ENCODE results near the gene ZNF611. TPM values are rescaled to one million over a fixed set of nuclear protein-coding genes. Genes with fewer than 3 reads are reported as not detected.
"Not testable (repeated sequence)": the region's sequence is repeated elsewhere in the genome, so short reads cannot be mapped to it uniquely, and the experiment has no call there.

The ZNF611 gene
- polyA plus RNA-seq, 4 donors: 2.2 to 16.0 (median 3.9) TPM

DNA sequence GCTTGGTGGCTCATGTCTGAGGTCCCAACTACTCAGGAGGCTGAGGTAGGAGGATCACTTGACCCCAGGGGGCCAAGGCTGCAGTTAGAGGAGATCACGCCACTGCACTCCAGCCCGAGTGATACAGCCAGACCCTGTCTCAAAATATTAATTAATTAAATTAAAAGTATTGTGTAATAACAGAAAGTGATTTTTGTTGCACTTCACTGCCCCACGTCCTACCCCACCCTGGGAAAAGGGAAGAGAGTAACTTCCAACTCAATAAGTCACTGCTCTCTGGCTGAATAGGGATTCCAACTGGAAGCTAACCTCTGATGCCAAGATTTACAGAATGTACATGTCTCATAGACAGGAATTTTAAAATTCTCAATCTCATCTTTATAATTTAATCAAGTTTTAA is 47.2 kb downstream of the ZNF611 start:
- Histone ChIP-seq H3K27me3 (ENCODE audit: control insufficient read depth in 3 of 3, insufficient read depth in 3 of 3, low read length in 3 of 3) (no peaks in the 10 kb centered on the region), H3K4me1 (ENCODE audit: control insufficient read depth in 3 of 3, insufficient read depth in 2 of 3, low read depth in 1 of 3, low read length in 2 of 3) (peaks cover 0 to 9% (median 0%) of the 10 kb centered on the region in 3 donors), H3K9me3 (ENCODE audit: control insufficient read depth in 2 of 2, insufficient read depth in 1 of 2, low read depth in 1 of 2, low read length in 1 of 2) (no peaks in the 10 kb centered on the region), H3K4me3 (ENCODE audit: low read depth in 1 of 3, low read length in 3 of 3) (no peak overlapping the region), H3K36me3 (ENCODE audit: control insufficient read depth in 3 of 3, insufficient read depth in 2 of 3, low read depth in 1 of 3, low read length in 3 of 3) (peaks cover 0 to 9% (median 0%) of the 10 kb centered on the region in 3 donors), H3K27ac (ENCODE audit: low read depth in 1 of 3, low read length in 2 of 3) (no peak overlapping the region)
- FAIRE-seq (no peak), DNase-seq (no peak)
- WGBS, 3 donors: 89 to 96% (median 90%) methylated on average over 3 of the region's 3 CpGs

DNA sequence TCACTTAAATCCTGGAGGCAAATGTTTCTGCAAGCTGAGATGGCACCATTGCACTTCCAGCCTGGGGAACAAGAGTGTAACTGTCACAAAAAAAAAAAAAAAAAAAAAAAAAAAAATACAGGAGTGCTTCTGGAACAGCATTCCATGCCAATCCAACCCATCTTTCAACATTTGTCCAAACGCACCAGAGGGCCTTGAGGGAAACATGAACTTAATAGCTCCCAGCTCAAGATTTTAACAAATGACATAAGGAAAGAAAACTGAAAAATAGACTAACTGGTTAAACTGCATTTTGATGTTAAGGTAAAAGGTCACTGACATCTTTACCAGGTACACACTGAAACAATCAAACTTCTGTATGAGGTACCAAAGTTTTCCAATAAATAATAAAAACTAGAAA is 49.0 kb downstream of the ZNF611 start:
- peaks cover 0 to 12% (median 0%) of the 10 kb centered on the region in 3 donors for H3K36me3 ChIP-seq (ENCODE audit: control insufficient read depth in 3 of 3, insufficient read depth in 2 of 3, low read depth in 1 of 3, low read length in 3 of 3)
- H3K4me3 ChIP-seq (ENCODE audit: low read depth in 1 of 3, low read length in 3 of 3): no peak overlapping the region
- H3K27ac ChIP-seq (ENCODE audit: low read depth in 1 of 3, low read length in 2 of 3): no peak overlapping the region
- WGBS, 3 donors: 74 to 85% (median 81%) methylated on average over 1 of the region's 1 CpG
- FAIRE-seq: no peak
- no peak for DNase-seq
- peaks cover 0 to 14% (median 0%) of the 10 kb centered on the region in 3 donors for H3K4me1 ChIP-seq (ENCODE audit: control insufficient read depth in 3 of 3, insufficient read depth in 2 of 3, low read depth in 1 of 3, low read length in 2 of 3)
- no peaks in the 10 kb centered on the region for H3K27me3 ChIP-seq (ENCODE audit: control insufficient read depth in 3 of 3, insufficient read depth in 3 of 3, low read length in 3 of 3)
- no peaks in the 10 kb centered on the region for H3K9me3 ChIP-seq (ENCODE audit: control insufficient read depth in 2 of 2, insufficient read depth in 1 of 2, low read depth in 1 of 2, low read length in 1 of 2)

DNA sequence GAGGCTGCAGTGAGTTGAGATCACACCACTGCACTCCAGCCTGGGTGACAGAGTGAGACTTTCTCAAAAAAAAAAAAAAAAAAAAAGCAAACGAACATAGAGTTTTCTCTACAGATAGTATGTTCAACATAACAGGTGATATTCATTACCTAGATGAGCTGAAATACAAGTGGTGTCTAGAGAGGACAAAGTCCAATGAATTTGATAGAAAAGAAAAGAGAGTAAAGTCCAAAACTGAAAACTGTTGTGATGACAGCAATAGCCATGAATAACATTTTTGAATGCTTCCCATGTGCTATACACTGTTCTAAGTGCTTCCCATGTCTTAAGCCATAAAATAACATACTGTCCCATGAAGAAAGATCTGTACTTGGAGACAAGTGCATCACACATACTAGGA is 53.6 kb downstream of the ZNF611 start:
- H3K9me3 ChIP-seq (ENCODE audit: control insufficient read depth in 2 of 2, insufficient read depth in 1 of 2, low read depth in 1 of 2, low read length in 1 of 2); H3K4me1 ChIP-seq (ENCODE audit: control insufficient read depth in 3 of 3, insufficient read depth in 2 of 3, low read depth in 1 of 3, low read length in 2 of 3); H3K27me3 ChIP-seq (ENCODE audit: control insufficient read depth in 3 of 3, insufficient read depth in 3 of 3, low read length in 3 of 3); H3K36me3 ChIP-seq (ENCODE audit: control insufficient read depth in 3 of 3, insufficient read depth in 2 of 3, low read depth in 1 of 3, low read length in 3 of 3); FAIRE-seq; H3K4me3 ChIP-seq (ENCODE audit: low read depth in 1 of 3, low read length in 3 of 3): not testable (repeated sequence)
- WGBS, 3 donors: 20 to 69% (median 33%) methylated on average over 1 of the region's 1 CpG
- peak overlapping the region in 1 of 3 donors; percentile 54 for H3K27ac ChIP-seq (ENCODE audit: low read depth in 1 of 3, low read length in 2 of 3)
- DNase-seq: peak in 1 of 2 donors; percentile 70

DNA sequence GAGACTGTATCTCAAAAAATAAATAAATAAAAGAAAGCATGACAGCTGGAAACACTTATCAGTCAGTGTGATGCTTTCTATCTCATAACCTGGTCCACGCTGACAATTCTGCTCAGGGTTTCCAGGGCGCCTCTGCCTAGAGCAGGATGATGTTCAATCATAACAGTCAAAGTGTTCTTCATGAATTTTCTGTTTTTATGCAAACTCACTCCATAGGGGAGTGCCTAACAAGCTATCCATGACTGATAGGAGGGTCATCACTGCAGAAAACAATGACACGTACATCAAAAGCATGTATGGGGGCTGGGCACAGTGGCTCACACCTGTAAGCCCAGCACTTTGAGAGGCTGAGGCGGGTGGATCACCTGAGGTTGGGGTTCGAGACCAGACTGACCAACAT is 55.2 kb downstream of the ZNF611 start:
- no peak for FAIRE-seq
- H3K27ac ChIP-seq (ENCODE audit: low read depth in 1 of 3, low read length in 2 of 3): no peak overlapping the region

DNA sequence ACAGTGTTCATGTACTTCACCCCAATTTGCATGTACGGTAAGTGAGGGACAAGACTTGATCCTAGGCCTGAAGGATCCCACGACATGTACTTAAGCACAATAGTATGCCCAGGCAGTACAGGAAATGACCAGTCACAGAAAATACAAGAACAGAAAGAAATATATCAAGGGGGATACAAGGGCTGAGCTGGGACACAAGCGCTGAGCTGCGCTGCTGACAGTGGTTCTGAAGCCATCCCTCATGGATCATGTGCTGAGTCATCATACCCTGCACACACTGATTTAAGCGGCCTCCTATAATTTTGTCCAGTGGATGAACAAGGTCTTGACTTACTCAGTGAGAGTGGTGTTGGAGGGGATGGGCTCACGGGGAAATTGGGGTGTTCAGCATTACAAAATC is 59.6 kb downstream of the ZNF611 start:
- H3K36me3 ChIP-seq (ENCODE audit: control insufficient read depth in 3 of 3, insufficient read depth in 2 of 3, low read depth in 1 of 3, low read length in 3 of 3); H3K27ac ChIP-seq (ENCODE audit: low read depth in 1 of 3, low read length in 2 of 3); H3K27me3 ChIP-seq (ENCODE audit: control insufficient read depth in 3 of 3, insufficient read depth in 3 of 3, low read length in 3 of 3); FAIRE-seq; H3K4me3 ChIP-seq (ENCODE audit: low read depth in 1 of 3, low read length in 3 of 3); H3K4me1 ChIP-seq (ENCODE audit: control insufficient read depth in 3 of 3, insufficient read depth in 2 of 3, low read depth in 1 of 3, low read length in 2 of 3); DNase-seq: not testable (repeated sequence)
- WGBS, 3 donors: 94 to 96% (median 96%) methylated on average over 6 of the region's 6 CpGs
- H3K9me3 ChIP-seq (ENCODE audit: control insufficient read depth in 2 of 2, insufficient read depth in 1 of 2, low read depth in 1 of 2, low read length in 1 of 2): peaks cover 0 to 19% of the 10 kb centered on the region in 2 donors

More for the DNA sequence above, 55.2 kb downstream of the ZNF611 start:
- H3K36me3 ChIP-seq (ENCODE audit: control insufficient read depth in 3 of 3, insufficient read depth in 2 of 3, low read depth in 1 of 3, low read length in 3 of 3): peaks cover 0 to 6% (median 0%) of the 10 kb centered on the region in 3 donors
- DNase-seq: no peak
- WGBS, 3 donors: 94 to 97% (median 96%) methylated on average over 5 of the region's 5 CpGs
- no peaks in the 10 kb centered on the region for H3K27me3 ChIP-seq (ENCODE audit: control insufficient read depth in 3 of 3, insufficient read depth in 3 of 3, low read length in 3 of 3)
- H3K4me3 ChIP-seq (ENCODE audit: low read depth in 1 of 3, low read length in 3 of 3): no peak overlapping the region
- peaks cover 0 to 11% of the 10 kb centered on the region in 2 donors for H3K9me3 ChIP-seq (ENCODE audit: control insufficient read depth in 2 of 2, insufficient read depth in 1 of 2, low read depth in 1 of 2, low read length in 1 of 2)
- peaks cover 0 to 7% (median 0%) of the 10 kb centered on the region in 3 donors for H3K4me1 ChIP-seq (ENCODE audit: control insufficient read depth in 3 of 3, insufficient read depth in 2 of 3, low read depth in 1 of 3, low read length in 2 of 3)

DNA sequence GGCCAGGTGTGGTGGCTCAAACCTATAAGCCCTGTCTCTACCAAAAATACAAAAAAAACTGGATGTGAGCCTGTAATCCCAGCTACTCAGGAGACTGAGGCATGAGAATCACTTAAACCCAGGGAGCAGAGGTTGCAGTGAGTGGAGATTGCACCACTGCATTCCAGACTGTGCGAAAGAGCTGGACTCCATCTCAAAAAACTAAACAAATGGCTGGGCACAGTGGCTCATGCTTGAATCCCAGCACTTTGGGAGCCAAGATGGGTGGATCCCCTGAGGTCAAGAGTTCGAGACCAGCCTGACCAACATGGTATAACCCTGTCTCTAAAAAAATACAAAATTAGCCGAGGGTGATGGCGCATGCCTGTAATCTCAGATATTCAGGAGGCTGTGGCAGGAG is 61.8 kb downstream of the ZNF611 start:
- WGBS, 3 donors: 90 to 93% (median 93%) methylated on average over 4 of the region's 4 CpGs
- no peaks in the 10 kb centered on the region for H3K27me3 ChIP-seq (ENCODE audit: control insufficient read depth in 3 of 3, insufficient read depth in 3 of 3, low read length in 3 of 3)
- peaks cover 0 to 3% (median 0%) of the 10 kb centered on the region in 3 donors for H3K36me3 ChIP-seq (ENCODE audit: control insufficient read depth in 3 of 3, insufficient read depth in 2 of 3, low read depth in 1 of 3, low read length in 3 of 3)
- no peak for FAIRE-seq
- H3K4me3 ChIP-seq (ENCODE audit: low read depth in 1 of 3, low read length in 3 of 3): no peak overlapping the region
- H3K4me1 ChIP-seq (ENCODE audit: control insufficient read depth in 3 of 3, insufficient read depth in 2 of 3, low read depth in 1 of 3, low read length in 2 of 3): no peaks in the 10 kb centered on the region
- peaks cover 0 to 19% of the 10 kb centered on the region in 2 donors for H3K9me3 ChIP-seq (ENCODE audit: control insufficient read depth in 2 of 2, insufficient read depth in 1 of 2, low read depth in 1 of 2, low read length in 1 of 2)
- no peak overlapping the region for H3K27ac ChIP-seq (ENCODE audit: low read depth in 1 of 3, low read length in 2 of 3)
- DNase-seq: no peak

DNA sequence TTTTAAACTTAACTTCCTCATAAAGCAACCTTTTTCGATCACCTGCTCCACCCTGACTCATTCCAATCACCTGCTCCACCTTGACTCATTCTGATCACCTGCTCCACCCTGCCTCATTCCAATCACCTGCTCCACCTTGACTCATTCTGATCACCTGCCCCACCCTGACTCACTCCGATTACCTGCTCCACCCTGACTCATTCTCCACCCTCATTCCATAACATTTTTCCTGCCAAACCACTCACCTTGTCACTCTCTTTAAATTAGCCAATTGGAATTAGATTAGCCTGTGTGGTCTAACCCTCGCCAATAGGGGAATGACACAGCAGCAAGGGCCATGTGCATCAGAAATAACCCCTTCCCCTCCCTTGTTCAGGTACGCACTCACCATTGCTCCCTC is 64.8 kb downstream of the ZNF611 start:
- H3K4me1 ChIP-seq (ENCODE audit: control insufficient read depth in 3 of 3, insufficient read depth in 2 of 3, low read depth in 1 of 3, low read length in 2 of 3): no peaks in the 10 kb centered on the region
- FAIRE-seq (no peak), DNase-seq (peak in 1 of 2 donors; percentile 54)
- H3K36me3 ChIP-seq (ENCODE audit: control insufficient read depth in 3 of 3, insufficient read depth in 2 of 3, low read depth in 1 of 3, low read length in 3 of 3): peaks cover 0 to 3% (median 0%) of the 10 kb centered on the region in 3 donors
- H3K27ac ChIP-seq (ENCODE audit: low read depth in 1 of 3, low read length in 2 of 3): no peak overlapping the region
- H3K9me3 ChIP-seq (ENCODE audit: control insufficient read depth in 2 of 2, insufficient read depth in 1 of 2, low read depth in 1 of 2, low read length in 1 of 2): peaks cover 0 to 8% of the 10 kb centered on the region in 2 donors
- WGBS, 3 donors: 61 to 83% (median 75%) methylated on average over 4 of the region's 4 CpGs
- no peaks in the 10 kb centered on the region for H3K27me3 ChIP-seq (ENCODE audit: control insufficient read depth in 3 of 3, insufficient read depth in 3 of 3, low read length in 3 of 3)
- no peak overlapping the region for H3K4me3 ChIP-seq (ENCODE audit: low read depth in 1 of 3, low read length in 3 of 3)

DNA sequence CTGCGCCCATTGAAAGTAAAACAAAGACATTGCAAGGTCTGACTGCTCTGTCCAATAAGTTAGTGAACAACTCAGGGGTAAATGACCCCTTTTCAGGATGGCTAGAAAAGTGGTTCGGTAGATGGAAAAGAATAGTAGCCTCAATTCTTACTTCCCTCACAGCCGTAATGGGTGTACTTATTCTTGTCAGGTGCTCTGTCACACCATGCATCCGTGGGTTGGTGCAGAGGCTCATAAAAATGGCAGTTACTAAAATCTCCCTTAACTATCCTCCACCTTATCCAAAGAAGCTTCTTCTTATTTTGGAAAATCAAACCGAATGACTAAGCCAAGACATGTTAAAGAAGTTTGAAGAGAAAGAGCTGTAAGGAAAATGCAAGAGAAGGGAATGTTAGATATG is 65.3 kb downstream of the ZNF611 start:
- no peak for DNase-seq
- H3K27me3 ChIP-seq (ENCODE audit: control insufficient read depth in 3 of 3, insufficient read depth in 3 of 3, low read length in 3 of 3): no peaks in the 10 kb centered on the region
- peak overlapping the region in 1 of 3 donors; percentile 17 for H3K27ac ChIP-seq (ENCODE audit: low read depth in 1 of 3, low read length in 2 of 3)
- H3K4me1 ChIP-seq (ENCODE audit: control insufficient read depth in 3 of 3, insufficient read depth in 2 of 3, low read depth in 1 of 3, low read length in 2 of 3): no peaks in the 10 kb centered on the region
- no peak for FAIRE-seq
- no peak overlapping the region for H3K4me3 ChIP-seq (ENCODE audit: low read depth in 1 of 3, low read length in 3 of 3)
- H3K36me3 ChIP-seq (ENCODE audit: control insufficient read depth in 3 of 3, insufficient read depth in 2 of 3, low read depth in 1 of 3, low read length in 3 of 3): peaks cover 0 to 3% (median 0%) of the 10 kb centered on the region in 3 donors
- H3K9me3 ChIP-seq (ENCODE audit: control insufficient read depth in 2 of 2, insufficient read depth in 1 of 2, low read depth in 1 of 2, low read length in 1 of 2): peaks cover 0 to 7% of the 10 kb centered on the region in 2 donors
- WGBS, 3 donors: 93 to 96% (median 94%) methylated on average over 5 of the region's 5 CpGs

DNA sequence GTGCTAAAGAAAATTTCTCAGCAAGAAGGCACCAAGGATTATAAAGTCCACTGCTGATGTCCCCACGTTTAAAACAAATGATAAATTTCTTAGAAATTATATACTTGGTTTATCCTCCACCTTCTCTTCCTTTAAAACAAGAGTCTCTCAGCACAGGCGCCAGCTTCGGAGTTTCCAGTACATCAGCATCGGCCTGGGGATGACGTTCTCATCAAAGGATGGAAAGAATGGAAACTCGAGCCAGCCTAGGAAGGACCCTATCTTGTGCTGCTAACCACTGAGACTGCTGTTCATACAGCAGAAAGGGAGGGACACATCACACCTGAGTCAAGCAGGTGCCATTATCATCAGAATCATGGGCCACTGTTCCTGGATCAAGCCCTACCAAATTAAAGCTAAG is 66.9 kb downstream of the ZNF611 start:
- H3K36me3 ChIP-seq (ENCODE audit: control insufficient read depth in 3 of 3, insufficient read depth in 2 of 3, low read depth in 1 of 3, low read length in 3 of 3): peaks cover 0 to 3% (median 0%) of the 10 kb centered on the region in 3 donors
- no peak for DNase-seq
- H3K4me3 ChIP-seq (ENCODE audit: low read depth in 1 of 3, low read length in 3 of 3): no peak overlapping the region
- no peaks in the 10 kb centered on the region for H3K27me3 ChIP-seq (ENCODE audit: control insufficient read depth in 3 of 3, insufficient read depth in 3 of 3, low read length in 3 of 3)
- H3K9me3 ChIP-seq (ENCODE audit: control insufficient read depth in 2 of 2, insufficient read depth in 1 of 2, low read depth in 1 of 2, low read length in 1 of 2): peaks cover 0 to 3% of the 10 kb centered on the region in 2 donors
- H3K4me1 ChIP-seq (ENCODE audit: control insufficient read depth in 3 of 3, insufficient read depth in 2 of 3, low read depth in 1 of 3, low read length in 2 of 3): no peaks in the 10 kb centered on the region
- no peak for FAIRE-seq
- 86 to 90% (median 89%) methylated on average over 6 of the region's 6 CpGs for WGBS, 3 donors
- H3K27ac ChIP-seq (ENCODE audit: low read depth in 1 of 3, low read length in 2 of 3): no peak overlapping the region

Data from small intestine (tissue), 7 donors.